ENCODE measurements around the gene DRAP1.

DRAP1 gene

GRCh38 chr11:65958291-65958690 is 39.1 kb downstream of the DRAP1 start:
- Histone ChIP-seq H3K79me2 (ENCODE audit: insufficient read depth, low read length) (peaks cover 18% of the 10 kb centered on the region), H3K9me2 (replicated peaks; ENCODE audit: low read depth, low read length) (no peaks in the 10 kb centered on the region), H3K27me3 (ENCODE audit: insufficient read depth, low read length, poor library complexity, severe bottlenecking) (no peaks in the 10 kb centered on the region), H3K9ac (ENCODE audit: low read depth, low read length, poor library complexity, severe bottlenecking) (no peak overlapping the region), H3K4me1 (ENCODE audit: insufficient read depth, low read length, poor library complexity, severe bottlenecking) (peaks cover 11% of the 10 kb centered on the region), H3K4me3 (ENCODE audit: low read length, poor library complexity, severe bottlenecking) (no peak overlapping the region), H2AFZ (ENCODE audit: low read length) (no peak overlapping the region), H3F3A (ENCODE audit: low read depth) (no peaks in the 10 kb centered on the region), H3K4me2 (ENCODE audit: low read depth, low read length, poor library complexity, severe bottlenecking) (no peak overlapping the region), H4K20me1 (ENCODE audit: insufficient read depth, low read length, poor library complexity, severe bottlenecking) (peaks cover 13% of the 10 kb centered on the region), H3K36me3 (ENCODE audit: insufficient read depth, low read length) (no peaks in the 10 kb centered on the region), H3K9me3 (ENCODE audit: insufficient read depth, low read depth, low read length) (no peaks in the 10 kb centered on the region)
- no peak for TF ChIP-seq EZH2phosphoT487 (IDR thresholded peaks at IDR 0.05; ENCODE audit: borderline replicate concordance)
- TF ChIP-seq CTCF (conservative IDR thresholded peaks at IDR 0.05; ENCODE audit: low read length), result no peak

- no peaks in the 10 kb centered on the region for H3F3A ChIP-seq (ENCODE audit: low read depth)
- H3K27me3 ChIP-seq (ENCODE audit: insufficient read depth, low read length, poor library complexity, severe bottlenecking), result no peaks in the 10 kb centered on the region
- H3K36me3 ChIP-seq (ENCODE audit: insufficient read depth, low read length), result peaks cover 3% of the 10 kb centered on the region; the same call in 1 of the 2 replicates
- peaks cover 24% of the 10 kb centered on the region for H3K79me2 ChIP-seq (ENCODE audit: insufficient read depth, low read length)
- H4K20me1 ChIP-seq (ENCODE audit: insufficient read depth, low read length, poor library complexity, severe bottlenecking), result peaks cover 17% of the 10 kb centered on the region
- H3K4me3 ChIP-seq (ENCODE audit: low read length, poor library complexity, severe bottlenecking), result no peak overlapping the region
- H3K4me1 ChIP-seq (ENCODE audit: insufficient read depth, low read length, poor library complexity, severe bottlenecking), result peaks cover 15% of the 10 kb centered on the region
- H3K9me3 ChIP-seq (ENCODE audit: insufficient read depth, low read depth, low read length), result no peaks in the 10 kb centered on the region
- TF ChIP-seq CTCF (conservative IDR thresholded peaks at IDR 0.05; ENCODE audit: low read length) (no peak), EZH2phosphoT487 (IDR thresholded peaks at IDR 0.05; ENCODE audit: borderline replicate concordance) (no peak)
- H2AFZ ChIP-seq (ENCODE audit: low read length), result no peak overlapping the region
- no peaks in the 10 kb centered on the region for H3K9me2 ChIP-seq (replicated peaks; ENCODE audit: low read depth, low read length)
- H3K9ac ChIP-seq (ENCODE audit: low read depth, low read length, poor library complexity, severe bottlenecking), result no peak overlapping the region
- H3K4me2 ChIP-seq (ENCODE audit: low read depth, low read length, poor library complexity, severe bottlenecking), result no peak overlapping the region
These were observed 39.7 kb downstream of the DRAP1 start for GRCh38 chr11:65958774-65959420.

GRCh38 chr11:65960824-65961266 is 41.6 kb downstream of the DRAP1 start:
- H3K4me3 ChIP-seq (ENCODE audit: low read length, poor library complexity, severe bottlenecking), result peak overlapping the region; percentile 82
- H3K79me2 ChIP-seq (ENCODE audit: insufficient read depth, low read length), result peaks cover 41% of the 10 kb centered on the region
- no peaks in the 10 kb centered on the region for H3K9me3 ChIP-seq (ENCODE audit: insufficient read depth, low read depth, low read length)
- H3K4me1 ChIP-seq (ENCODE audit: insufficient read depth, low read length, poor library complexity, severe bottlenecking), result peaks cover 23% of the 10 kb centered on the region
- TF ChIP-seq CTCF (conservative IDR thresholded peaks at IDR 0.05; ENCODE audit: low read length), result no peak
- H3K9me2 ChIP-seq (replicated peaks; ENCODE audit: low read depth, low read length), result no peaks in the 10 kb centered on the region
- H4K20me1 ChIP-seq (ENCODE audit: insufficient read depth, low read length, poor library complexity, severe bottlenecking), result peaks cover 26% of the 10 kb centered on the region
- no peaks in the 10 kb centered on the region for H3F3A ChIP-seq (ENCODE audit: low read depth)
- H3K36me3 ChIP-seq (ENCODE audit: insufficient read depth, low read length), result peaks cover 19% of the 10 kb centered on the region; the same call in 1 of the 2 replicates
- H2AFZ ChIP-seq (ENCODE audit: low read length), result peak overlapping the region; percentile 56; the same call in 1 of the 2 replicates
- H3K27me3 ChIP-seq (ENCODE audit: insufficient read depth, low read length, poor library complexity, severe bottlenecking), result no peaks in the 10 kb centered on the region
- H3K9ac ChIP-seq (ENCODE audit: low read depth, low read length, poor library complexity, severe bottlenecking), result peak overlapping the region; percentile 90
- H3K4me2 ChIP-seq (ENCODE audit: low read depth, low read length, poor library complexity, severe bottlenecking), result peak overlapping the region; percentile 69
